Stimulated activated CD8-positive, alpha-beta memory T cell treated with anti-CD3 and anti-CD28 coated beads, Interleukin-12 subunit alpha, Interleukin-12 subunit beta, amount 100 ng/mL, for 1 hour (primary cell): ENCODE measurements around the gene MRPL17.
"Not testable (repeated sequence)": the region's sequence is repeated elsewhere in the genome, so short reads cannot be mapped to it uniquely, and the experiment has no call there.

Experiments used
- DNase-seq: peaks from one replicate; pipeline ENCODE4 v3.0.0-alpha.2; 2020; ENCODE audit warnings: low read depth

MRPL17 gene

GRCh38 chr11:6682936-6683861 lies at the start of gene MRPL17:
MRPL17 (minus strand) TSS chr11:6683340; CDS start chr11:6683296, 44 bp downstream.
- DNase-seq, result peak; percentile 99

- no peak for DNase-seq
Observed at GRCh38 chr11:6727971-6728760, 45.0 kb upstream of the MRPL17 start.

GRCh38 chr11:6725386-6725896 lies 42.3 kb upstream of the MRPL17 start:
- no peak for DNase-seq

- no peak for DNase-seq
Observed at GRCh38 chr11:6724013-6724412, 40.9 kb upstream of the MRPL17 start.

GRCh38 chr11:6721343-6721742 lies 38.2 kb upstream of the MRPL17 start:
- DNase-seq, result no peak

GRCh38 chr11:6719576-6719975 lies 36.4 kb upstream of the MRPL17 start:
- no peak for DNase-seq

- DNase-seq, result no peak
Observed at GRCh38 chr11:6717426-6717825, 34.3 kb upstream of the MRPL17 start.

GRCh38 chr11:6711552-6711951 lies 28.4 kb upstream of the MRPL17 start:
- DNase-seq, result not testable (repeated sequence)

- no peak for DNase-seq
Observed at GRCh38 chr11:6708876-6709275, 25.7 kb upstream of the MRPL17 start.

GRCh38 chr11:6705905-6706535 lies 22.9 kb upstream of the MRPL17 start:
- DNase-seq, result no peak

- no peak for DNase-seq
Observed at GRCh38 chr11:6703247-6704063, 20.3 kb upstream of the MRPL17 start.

- not testable (repeated sequence) for DNase-seq
Observed at GRCh38 chr11:6701955-6702354, 18.8 kb upstream of the MRPL17 start.

GRCh38 chr11:6695377-6695776 lies 12.2 kb upstream of the MRPL17 start:
- no peak for DNase-seq

- DNase-seq, result no peak
Observed at GRCh38 chr11:6694229-6694535, 11.0 kb upstream of the MRPL17 start.

- peak; percentile 35 for DNase-seq
Observed at GRCh38 chr11:6693342-6694228, 10.4 kb upstream of the MRPL17 start.

GRCh38 chr11:6692128-6692527 lies 9.0 kb upstream of the MRPL17 start:
- no peak for DNase-seq

GRCh38 chr11:6690431-6691132 lies 7.4 kb upstream of the MRPL17 start:
- DNase-seq, result not testable (repeated sequence)

GRCh38 chr11:6687876-6688275 lies 4.7 kb upstream of the MRPL17 start:
- no peak for DNase-seq

- DNase-seq, result no peak
Observed at GRCh38 chr11:6686006-6686405, 2.9 kb upstream of the MRPL17 start.

- DNase-seq, result not testable (repeated sequence)
Observed at GRCh38 chr11:6684068-6684467, 928 bp upstream of the MRPL17 start.
